ENCODE data around the gene HLA-C. TPM values are rescaled to one million over a fixed set of nuclear protein-coding genes. Genes with fewer than 3 reads are reported as not detected.

The HLA-C gene
- total and polyA plus RNA-seq, 9 of the 15 experiments (the other 6 are each of a cell fraction or from before 2014, with no cell fraction given) = 0.23 to 4.9 (median 1.2) TPM

DNA sequence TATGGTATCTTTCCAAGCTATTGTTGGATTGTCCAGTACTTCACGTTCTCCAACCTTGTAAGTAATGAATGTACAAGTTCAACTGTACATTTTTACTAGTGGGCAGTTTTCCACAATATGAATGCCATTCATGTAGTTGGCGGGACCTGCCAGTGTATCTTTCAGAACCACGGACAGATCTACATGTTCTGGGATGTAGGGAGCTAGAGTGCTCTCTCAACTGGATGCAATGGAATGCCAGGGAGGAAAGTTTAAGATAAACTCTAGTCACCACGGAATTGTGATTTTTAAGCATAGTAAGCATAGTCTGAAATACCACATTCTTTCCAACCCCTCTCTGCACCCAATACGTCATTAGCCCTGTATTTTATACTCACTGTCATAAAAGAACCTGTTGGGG, 21.5 kb upstream of the HLA-C start:
- Histone ChIP-seq H2AFZ (ENCODE audit: low read depth, low read length) (no peak overlapping the region), H3K79me2 (ENCODE audit: control insufficient read depth, insufficient read depth, low read length) (no peaks in the 10 kb centered on the region), H3K9me1 (ENCODE audit: control insufficient read depth, insufficient read depth, low read length) (no peaks in the 10 kb centered on the region), H3K36me3 (ENCODE audit: control insufficient read depth, insufficient read depth, low read length) (no peaks in the 10 kb centered on the region), H4K20me1 (replicated peaks; ENCODE audit: control insufficient read depth, insufficient read depth, low read length) (no peaks in the 10 kb centered on the region), H3K4me1 (replicated peaks in 1 of 2; ENCODE audit: control insufficient read depth in 2 of 2, insufficient read depth in 2 of 2, low read length in 2 of 2) (no peaks in the 10 kb centered on the region), H3K4me3 (no peak overlapping the region), H3K27ac (ENCODE audit: extremely low read depth, low read depth, low read length) (no peak overlapping the region), H3K4me2 (ENCODE audit: insufficient read depth, low read length) (no peak overlapping the region), H3K27me3 (ENCODE audit: control insufficient read depth in 2 of 2, insufficient read depth in 2 of 2, low read length in 2 of 2) (peaks cover 0 to 1% of the 10 kb centered on the region in 2 experiments; a peak in 2 of 5 replicates), H3K9me3 (replicated peaks; ENCODE audit: control insufficient read depth, insufficient read depth, low read depth, low read length) (no peaks in the 10 kb centered on the region), H3K9ac (ENCODE audit: insufficient read depth in 1 of 2, low read depth in 2 of 2, low read length in 2 of 2) (no peak overlapping the region)
- TF ChIP-seq ZNF696 (CRISPR knock-in tag; conservative IDR thresholded peaks at IDR 0.05) (no peak), EHMT2 (IDR thresholded peaks at IDR 0.05) (peak; percentile 94), MIER1 (IDR thresholded peaks at IDR 0.05; ENCODE audit: low read depth) (peak; percentile 83)
- TF ChIP-seq, protein P1, sequence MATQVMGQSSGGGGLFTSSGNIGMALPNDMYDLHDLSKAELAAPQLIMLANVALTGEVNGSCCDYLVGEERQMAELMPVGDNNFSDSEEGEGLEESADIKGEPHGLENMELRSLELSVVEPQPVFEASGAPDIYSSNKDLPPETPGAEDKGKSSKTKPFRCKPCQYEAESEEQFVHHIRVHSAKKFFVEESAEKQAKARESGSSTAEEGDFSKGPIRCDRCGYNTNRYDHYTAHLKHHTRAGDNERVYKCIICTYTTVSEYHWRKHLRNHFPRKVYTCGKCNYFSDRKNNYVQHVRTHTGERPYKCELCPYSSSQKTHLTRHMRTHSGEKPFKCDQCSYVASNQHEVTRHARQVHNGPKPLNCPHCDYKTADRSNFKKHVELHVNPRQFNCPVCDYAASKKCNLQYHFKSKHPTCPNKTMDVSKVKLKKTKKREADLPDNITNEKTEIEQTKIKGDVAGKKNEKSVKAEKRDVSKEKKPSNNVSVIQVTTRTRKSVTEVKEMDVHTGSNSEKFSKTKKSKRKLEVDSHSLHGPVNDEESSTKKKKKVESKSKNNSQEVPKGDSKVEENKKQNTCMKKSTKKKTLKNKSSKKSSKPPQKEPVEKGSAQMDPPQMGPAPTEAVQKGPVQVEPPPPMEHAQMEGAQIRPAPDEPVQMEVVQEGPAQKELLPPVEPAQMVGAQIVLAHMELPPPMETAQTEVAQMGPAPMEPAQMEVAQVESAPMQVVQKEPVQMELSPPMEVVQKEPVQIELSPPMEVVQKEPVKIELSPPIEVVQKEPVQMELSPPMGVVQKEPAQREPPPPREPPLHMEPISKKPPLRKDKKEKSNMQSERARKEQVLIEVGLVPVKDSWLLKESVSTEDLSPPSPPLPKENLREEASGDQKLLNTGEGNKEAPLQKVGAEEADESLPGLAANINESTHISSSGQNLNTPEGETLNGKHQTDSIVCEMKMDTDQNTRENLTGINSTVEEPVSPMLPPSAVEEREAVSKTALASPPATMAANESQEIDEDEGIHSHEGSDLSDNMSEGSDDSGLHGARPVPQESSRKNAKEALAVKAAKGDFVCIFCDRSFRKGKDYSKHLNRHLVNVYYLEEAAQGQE (IDR thresholded peaks at IDR 0.05; ENCODE audit: borderline replicate concordance) = peak; percentile 95
- TF ChIP-seq, protein P1 (CRISPR knock-in tag; IDR thresholded peaks at IDR 0.05; ENCODE audit: low read depth) = no peak
- in situ Hi-C loops (cut with MboI) (no loop called here), intact Hi-C loops (cut with micrococcal nuclease) (no loop called here)
- no peak for ATAC-seq
- 1% methylated on average over 5 of the region's 5 CpGs for WGBS (ENCODE audit: insufficient coverage, low coverage, missing lambda C conversion rate)
- FAIRE-seq = no peak
- DNase-seq (ENCODE audit: extremely low read depth in 1 of 4, low spot score in 3 of 4) = no peak
- CTCF ChIA-PET (ENCODE audit: low intra/inter-chr PET ratio) = no interaction called here
- no TSS peak for BruUV-seq (replicated peaks)
- POLR2A ChIA-PET = interaction anchor here (1.1 to 2.1 kb wide), 2 partner anchors 7 to 11 kb away, joined by 3 to 7 read pairs; no protein-coding TSS in a partner anchor
